Measurements from ENCODE around the gene NUMBL. TPM values are rescaled to one million over a fixed set of nuclear protein-coding genes. Genes with fewer than 3 reads are reported as not detected.

NUMBL gene
- total RNA-seq, 1 experiment from 2014 or later, result 13.4 TPM

Small RNAs within 50 kb of the gene (small RNA-seq; reads per million reads assigned to genes)
- gene RNU6-195P, result not detected

Other genes starting within 250 kb of the NUMBL start
- 23.4 and 30.6 TPM in 2 replicates for gene SERTAD3, start 246.3 kb downstream of the NUMBL start, total RNA-seq (2014; rRNA removed; shearing (Covaris generic))
- 201 and 206 TPM in 2 replicates for gene BLVRB, start 224.9 kb downstream of the NUMBL start, total RNA-seq (2014; rRNA removed; shearing (Covaris generic))
- gene SPTBN4, start 223.7 kb downstream of the NUMBL start, total RNA-seq (2014; rRNA removed; shearing (Covaris generic)), result 0.23 and 1.3 TPM in 2 replicates
- gene SHKBP1, start 113.8 kb downstream of the NUMBL start, total RNA-seq (2014; rRNA removed; shearing (Covaris generic)), result 128 and 142 TPM in 2 replicates
- 42.1 and 56.7 TPM in 2 replicates for gene LTBP4, start 89.3 kb downstream of the NUMBL start, total RNA-seq (2014; rRNA removed; shearing (Covaris generic))
- 57.2 and 71.3 TPM in 2 replicates for gene COQ8B, start 26.2 kb upstream of the NUMBL start, total RNA-seq (2014; rRNA removed; shearing (Covaris generic))
- gene ITPKC, start 26.5 kb upstream of the NUMBL start, total RNA-seq (2014; rRNA removed; shearing (Covaris generic)), result 52.2 and 58.5 TPM in 2 replicates
- 1.9 and 2.6 TPM in 2 replicates for gene ACTMAP, start 59.8 kb upstream of the NUMBL start, total RNA-seq (2014; rRNA removed; shearing (Covaris generic))
- gene SNRPA, start 60.6 kb upstream of the NUMBL start, total RNA-seq (2014; rRNA removed; shearing (Covaris generic)), result 252 and 361 TPM in 2 replicates
- 15.8 TPM in 2 replicates for gene MIA, start 84.9 kb upstream of the NUMBL start, total RNA-seq (2014; rRNA removed; shearing (Covaris generic))
- gene RAB4B, start 87.6 kb upstream of the NUMBL start, total RNA-seq (2014; rRNA removed; shearing (Covaris generic)), result 36.0 and 51.3 TPM in 2 replicates
- 258 and 264 TPM in 2 replicates for gene EGLN2, start 108.5 kb upstream of the NUMBL start, total RNA-seq (2014; rRNA removed; shearing (Covaris generic))
- not detected in 2 replicates for gene CYP2A6, start 159.8 kb upstream of the NUMBL start, total RNA-seq (2014; rRNA removed; shearing (Covaris generic))
- not detected in 2 replicates for gene CYP2A7, start 191.6 kb upstream of the NUMBL start, total RNA-seq (2014; rRNA removed; shearing (Covaris generic))

All from HT-29 (cell line).